Kidney capillary endothelial cell (primary cell): Measurements from ENCODE around the gene RPRD1A.
"Not testable (repeated sequence)": the region's sequence is repeated elsewhere in the genome, so short reads cannot be mapped to it uniquely, and the experiment has no call there.

Experiments
- DNase-seq: peaks from one replicate; pipeline ENCODE4 v3.0.0-alpha.2; 2018; ENCODE audit warnings: low spot score

The RPRD1A gene

DNA sequence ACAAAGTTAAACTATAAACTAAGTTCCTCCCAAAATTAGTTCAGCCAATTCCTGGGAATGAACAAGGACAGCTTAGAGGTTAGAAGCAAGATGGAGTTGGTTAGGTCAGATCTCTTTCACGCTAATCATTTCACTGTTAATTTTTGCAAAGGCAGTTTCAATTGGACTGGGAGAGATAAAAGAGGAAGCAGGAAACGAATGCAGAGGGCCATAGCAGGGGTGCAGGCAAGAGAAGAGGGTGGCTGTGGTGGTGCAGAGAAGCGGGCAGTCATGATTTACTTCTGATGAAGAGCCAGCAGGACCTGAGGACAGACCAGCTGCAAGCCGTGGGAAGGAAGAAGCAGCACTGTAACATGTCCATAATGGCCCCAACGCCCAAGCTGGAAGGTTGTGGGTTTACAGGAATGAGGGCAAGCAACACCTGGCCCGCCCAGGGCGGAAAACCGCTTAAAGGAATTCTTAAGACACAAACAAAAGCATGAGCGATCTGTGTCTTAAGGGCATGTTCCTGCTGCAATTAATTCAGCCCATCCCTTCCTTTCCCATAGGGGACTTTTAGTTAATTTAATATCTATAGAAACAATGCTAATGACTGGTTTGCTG lies 99.0 kb downstream of the RPRD1A start:
- DNase-seq, result no peak

DNA sequence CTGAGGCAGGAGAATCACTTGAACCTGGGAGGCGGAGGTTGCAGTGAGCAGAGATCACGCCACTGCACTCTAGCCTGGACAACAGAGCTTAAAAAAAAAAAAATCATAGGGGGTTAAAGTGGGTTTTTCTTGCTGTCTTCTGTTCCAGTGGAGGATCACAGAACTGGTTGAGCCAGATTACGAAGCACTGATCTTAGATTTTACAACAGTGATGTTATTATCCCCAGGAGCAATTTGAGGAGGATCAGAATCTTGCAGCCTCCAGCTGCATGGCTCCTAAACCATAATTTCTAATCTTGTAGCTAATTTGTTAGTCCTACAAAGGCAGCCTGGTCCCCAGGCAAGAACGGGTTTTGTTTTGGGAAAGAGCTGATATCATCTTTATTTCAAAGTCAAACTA lies 99.5 kb downstream of the RPRD1A start:
- DNase-seq, result not testable (repeated sequence)

DNA sequence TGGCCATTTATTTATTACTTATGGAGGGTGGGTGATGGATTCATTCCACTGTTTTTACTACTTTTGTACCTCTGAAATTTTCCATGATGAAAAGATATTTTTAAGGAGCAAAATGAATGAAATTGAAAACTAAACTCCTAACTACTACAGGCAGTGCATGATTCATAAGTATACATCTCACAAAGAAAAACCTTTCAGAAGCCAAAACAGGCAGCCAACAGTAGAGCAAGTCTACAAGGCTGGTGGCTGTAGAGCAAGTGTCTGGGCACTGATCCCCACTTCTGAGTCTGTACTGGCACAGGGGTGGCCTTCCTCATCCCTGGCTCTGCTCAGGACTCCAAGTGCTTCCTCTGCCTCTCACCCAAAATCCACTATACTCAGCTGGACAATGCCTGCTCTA lies 103.0 kb downstream of the RPRD1A start:
- DNase-seq, result no peak

DNA sequence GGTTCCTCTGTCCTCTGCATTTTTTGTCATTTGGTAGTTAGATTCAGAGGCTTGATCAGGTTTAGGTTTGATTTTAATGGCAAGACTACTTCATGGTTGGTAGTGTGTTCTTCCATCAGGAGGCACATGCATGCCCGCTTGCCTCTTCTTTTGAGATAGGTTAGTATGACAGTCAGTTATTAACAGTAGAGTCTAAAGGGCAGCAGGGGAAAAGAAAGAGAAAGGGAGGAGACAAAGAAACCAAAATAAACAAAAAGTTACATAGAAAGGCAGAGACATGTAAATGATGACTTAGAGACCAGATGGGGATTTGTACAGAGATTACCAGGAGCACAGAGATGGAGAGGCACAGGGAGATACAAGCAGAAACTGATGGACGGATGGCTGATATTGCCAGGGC lies 105.0 kb downstream of the RPRD1A start:
- DNase-seq, result no peak

DNA sequence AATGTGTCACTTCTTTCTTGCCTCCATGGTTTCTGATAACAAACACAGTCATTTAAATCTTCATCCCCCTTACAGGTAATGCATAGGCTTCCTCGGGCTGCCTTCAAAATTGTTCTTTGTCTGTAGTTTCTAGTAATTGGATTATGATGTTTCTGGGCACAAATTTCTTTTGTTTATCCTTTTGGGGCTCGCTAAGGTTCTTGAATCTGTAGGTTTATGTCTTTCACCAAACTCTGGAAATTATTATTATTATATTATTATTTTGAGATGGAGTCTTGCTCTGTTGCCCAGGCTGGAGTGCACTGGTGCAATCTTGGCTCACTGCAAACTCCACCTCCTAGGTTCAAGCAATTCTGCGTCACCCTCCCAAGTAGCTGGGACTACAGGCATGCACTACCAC lies 111.1 kb downstream of the RPRD1A start:
- DNase-seq, result no peak

DNA sequence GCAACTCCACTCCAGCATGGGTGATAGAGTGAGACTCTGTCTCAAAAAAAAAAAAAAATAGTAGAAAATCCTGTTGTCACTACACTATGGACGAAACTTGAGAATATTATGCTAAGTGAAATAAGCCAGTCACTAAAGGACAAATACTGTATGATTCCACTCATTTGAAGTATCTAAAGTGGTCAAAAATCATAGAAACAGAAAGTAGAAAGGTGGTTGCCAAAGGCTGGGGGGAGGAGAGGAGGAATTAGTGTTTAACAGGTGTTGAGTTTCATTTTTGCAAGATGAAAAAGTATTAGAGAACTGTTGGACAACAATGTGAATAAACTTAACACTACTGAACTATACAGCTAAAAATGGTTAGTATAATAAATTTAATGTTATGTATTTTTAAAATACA lies 113.7 kb downstream of the RPRD1A start:
- no peak for DNase-seq

DNA sequence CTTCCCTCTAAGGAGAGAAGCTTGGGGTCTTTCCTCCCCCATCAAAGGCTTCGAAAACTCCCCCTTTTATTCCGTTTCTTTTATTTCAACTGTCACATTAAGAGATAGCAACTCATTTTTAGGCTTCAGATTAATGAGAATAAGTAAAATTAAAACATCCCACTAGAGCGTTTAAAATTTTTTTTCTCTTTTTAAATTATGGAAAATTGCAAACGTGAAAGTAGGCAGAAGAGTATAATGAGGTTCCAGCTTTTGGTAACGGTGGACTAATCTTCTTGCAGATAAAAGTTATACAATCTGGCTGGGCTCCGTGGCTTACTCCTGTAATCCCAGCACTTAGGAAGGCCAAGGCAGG lies 116.8 kb downstream of the RPRD1A start:
- DNase-seq, result no peak

DNA sequence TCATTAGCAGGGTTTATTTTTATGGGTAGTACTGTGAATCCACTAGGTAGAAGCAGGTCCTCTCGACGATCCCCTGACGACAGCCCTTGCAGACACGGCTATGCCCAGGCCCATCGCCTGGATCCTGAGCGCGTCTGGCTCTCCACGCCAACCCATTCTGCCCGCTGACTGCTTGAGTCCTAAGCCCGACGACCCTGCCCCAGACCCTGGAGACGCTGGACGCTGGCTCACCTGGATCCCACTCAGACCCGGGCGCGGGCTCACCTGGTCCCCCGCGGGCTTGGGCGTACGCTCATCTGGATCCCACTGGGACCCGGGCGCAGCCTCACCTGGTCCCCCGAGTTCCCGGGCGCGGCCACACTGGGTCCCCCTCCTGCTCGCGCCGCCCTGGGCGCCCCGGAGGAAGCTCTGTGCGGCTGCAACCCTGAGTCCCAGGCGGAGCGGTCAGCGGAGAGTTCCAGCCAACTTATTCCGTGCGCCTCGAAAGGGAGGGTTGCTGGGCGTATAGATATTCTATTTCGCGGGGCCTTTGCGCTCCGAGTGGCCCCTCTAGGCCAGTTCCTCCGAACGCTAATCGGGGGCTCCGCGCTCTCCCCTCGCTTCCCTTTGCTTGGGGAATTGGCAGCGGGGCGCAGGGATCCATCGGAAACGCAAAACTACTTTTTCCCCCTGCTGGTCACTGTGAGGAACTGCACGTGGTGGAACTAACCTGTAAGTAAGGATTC lies 117.3 kb downstream of the RPRD1A start:
- peak; percentile 58 for DNase-seq

DNA sequence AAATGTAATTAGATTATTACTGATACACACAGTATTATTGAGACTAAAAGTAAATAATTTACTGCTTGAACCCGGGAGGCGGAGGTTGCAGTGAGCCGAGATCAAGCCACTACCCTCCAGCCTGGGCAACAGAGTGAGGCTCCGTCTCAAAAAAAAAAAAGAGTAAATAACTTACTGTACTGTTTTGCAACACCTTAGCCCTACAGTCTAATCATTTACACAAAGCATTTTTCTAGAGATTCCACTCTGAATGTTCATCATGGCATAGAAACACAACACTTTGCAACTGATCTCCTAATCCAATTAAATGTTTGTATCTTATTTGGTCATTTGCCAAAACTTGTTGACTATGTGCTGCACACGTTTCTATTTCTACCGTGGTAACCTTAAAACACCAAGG lies 118.3 kb downstream of the RPRD1A start:
- DNase-seq, result no peak

DNA sequence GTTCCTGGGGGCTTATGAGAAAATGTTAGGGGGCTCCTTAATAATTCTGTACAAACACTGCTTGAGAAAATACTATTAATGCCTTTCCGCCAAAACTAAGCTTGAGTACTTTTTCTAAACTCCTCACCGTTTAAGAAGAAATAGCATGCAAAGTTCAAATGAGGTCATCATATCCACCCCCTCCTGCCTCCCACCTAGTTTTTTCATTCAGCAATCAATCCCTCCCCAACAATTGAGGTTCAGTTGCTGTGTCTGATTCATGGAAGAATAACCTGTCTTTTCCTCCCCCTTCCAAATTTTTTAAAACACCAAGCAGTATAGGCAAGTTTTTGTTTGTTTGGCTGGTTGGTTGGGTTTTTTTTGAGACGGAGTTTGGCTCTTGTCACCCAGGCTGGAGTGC lies 119.3 kb downstream of the RPRD1A start:
- DNase-seq, result no peak

DNA sequence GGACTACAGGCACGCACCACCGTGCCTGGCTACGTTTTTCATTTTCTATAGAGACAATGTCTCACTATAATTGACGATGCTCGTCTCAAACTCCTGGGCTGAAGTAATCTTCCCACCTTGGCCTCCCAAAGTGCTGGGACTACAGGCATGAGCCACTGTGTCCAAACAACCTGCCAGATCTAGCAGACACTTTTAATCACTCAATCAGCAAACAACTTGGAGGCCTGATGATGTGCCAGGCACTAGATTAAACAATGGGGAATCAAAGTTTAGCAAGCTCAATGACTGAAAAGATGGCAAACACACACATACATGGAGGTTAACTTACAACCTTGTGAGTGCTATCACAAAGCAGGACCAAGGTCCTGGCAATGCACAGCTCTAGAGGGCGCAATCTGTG lies 124.7 kb downstream of the RPRD1A start:
- DNase-seq, result no peak

DNA sequence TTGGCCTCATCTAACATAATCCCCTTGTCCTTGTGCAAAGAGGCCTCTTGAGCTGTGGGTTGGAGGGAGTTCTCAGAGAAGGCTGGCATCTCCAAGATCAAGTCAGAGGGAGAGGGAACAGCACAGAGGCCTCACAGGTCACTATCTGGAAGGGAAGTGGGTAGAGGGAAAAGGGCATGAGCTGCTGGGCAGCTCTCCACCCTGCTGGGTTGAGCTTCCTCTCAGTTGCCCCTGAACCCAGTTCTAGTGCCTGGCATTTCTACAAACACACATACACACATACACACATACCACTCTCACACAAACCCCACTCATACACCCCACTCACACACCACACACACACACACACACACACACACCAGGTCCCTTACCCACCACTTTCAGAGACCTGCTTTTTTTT lies 125.2 kb downstream of the RPRD1A start:
- no peak for DNase-seq

DNA sequence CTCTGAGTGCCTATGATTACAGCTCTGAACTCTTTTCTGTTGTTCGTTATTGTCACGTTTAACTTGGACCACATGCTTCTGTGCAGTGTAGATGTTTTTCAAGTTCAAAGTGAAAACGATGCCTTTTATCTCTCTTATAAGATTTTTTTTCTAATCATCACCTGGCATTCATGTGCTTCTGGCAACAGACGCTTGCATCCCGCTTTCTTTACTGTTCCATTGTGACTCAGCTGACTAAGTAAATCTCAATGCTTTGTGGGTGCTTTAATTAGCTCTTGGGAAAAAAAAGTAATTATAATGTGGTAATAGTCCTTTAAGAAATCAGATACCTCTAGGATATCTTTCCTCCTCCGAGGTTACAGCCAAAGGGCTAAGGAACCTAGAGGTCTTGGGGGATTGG lies 126.1 kb downstream of the RPRD1A start:
- DNase-seq, result no peak
